Measurements from ENCODE around the gene ZC3H4.
A peak's percentile ranks its signal among the peaks of the same experiment; 100 is the strongest.
"Not testable (repeated sequence)": the region's sequence is repeated elsewhere in the genome, so short reads cannot be mapped to it uniquely, and the experiment has no call there.

ZC3H4 gene

DNA sequence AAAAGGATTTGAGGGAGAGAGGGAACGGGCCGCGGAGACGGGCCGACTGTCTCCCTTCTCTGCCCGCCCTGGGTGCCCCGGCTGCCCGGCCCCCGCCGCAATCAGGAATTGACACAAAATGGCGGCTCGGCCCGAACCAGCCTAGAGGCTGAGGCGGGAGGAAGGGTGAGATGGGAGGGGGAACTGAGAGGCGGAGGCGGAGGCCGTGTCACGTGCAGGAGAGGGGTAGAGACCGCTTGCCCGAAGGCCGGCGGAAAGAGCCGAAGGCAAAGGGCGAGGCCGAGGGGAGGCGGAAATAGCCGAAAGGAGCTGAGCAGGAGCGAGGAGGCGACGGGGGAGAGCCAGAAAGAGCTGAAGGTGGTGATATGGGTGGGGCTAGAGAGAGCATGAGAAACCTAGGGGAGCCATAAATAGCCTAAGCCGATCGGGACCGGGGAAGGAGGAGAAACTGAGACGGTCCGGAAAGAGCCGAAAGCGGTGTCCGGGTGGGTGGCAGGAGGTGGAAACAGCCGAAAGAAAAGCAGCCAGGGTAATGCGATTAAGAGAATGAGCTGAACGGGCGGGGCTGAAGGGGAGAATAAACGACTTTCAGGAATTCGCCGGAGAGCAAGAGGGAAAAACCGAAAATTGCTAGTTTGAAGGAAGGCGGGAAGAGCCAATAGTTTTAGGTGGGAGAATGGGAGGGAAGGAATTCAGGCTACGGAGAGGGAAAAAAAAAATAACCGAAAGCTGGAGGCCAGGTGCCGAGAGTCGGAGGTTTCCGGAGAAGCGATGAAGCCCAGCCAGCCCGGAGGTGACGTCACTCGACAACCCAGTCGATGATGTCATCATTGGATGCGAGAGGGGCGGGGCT lies at the start of gene ZC3H4:
Gene ZC3H4, minus strand, starts transcription at position 780 of the 853 bp plus-strand sequence. CDS start 1,192 bp downstream, outside the sequence.
- peak; percentile 98 for DNase-seq

DNA sequence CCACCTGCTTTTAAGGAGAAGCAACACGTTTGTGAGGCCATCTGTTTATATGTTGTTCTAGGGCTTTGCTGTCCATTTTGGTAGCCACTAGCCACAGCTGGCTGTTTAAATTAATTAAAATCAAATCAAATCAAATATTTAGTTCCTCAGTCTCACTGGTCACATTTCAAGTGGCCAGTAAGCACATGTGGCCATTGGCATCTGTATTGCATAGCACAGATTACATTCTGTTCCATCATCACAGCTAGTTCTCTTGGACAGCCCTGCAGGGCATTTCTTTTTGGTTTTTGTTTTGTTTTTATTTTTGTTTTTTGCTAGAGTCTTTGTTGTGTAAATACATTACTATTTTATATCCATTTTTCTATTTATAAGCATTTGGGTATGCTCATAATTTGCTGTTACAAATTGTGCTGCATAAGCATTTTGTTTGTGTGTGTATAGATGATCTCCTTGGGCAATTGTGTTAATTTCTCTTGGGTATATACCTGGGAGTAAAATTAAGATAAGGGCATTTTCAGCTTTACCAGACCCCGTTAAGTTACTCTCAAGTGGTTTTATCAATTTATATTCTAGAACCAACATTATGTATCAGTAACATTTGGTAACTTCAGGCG lies 48.4 kb upstream of the ZC3H4 start:
- no peak for DNase-seq

GRCh38 chr19:47158879-47159503 lies 45.4 kb upstream of the ZC3H4 start:
- no peak for DNase-seq

GRCh38 chr19:47158367-47158791 lies 44.8 kb upstream of the ZC3H4 start:
- no peak for DNase-seq

DNA sequence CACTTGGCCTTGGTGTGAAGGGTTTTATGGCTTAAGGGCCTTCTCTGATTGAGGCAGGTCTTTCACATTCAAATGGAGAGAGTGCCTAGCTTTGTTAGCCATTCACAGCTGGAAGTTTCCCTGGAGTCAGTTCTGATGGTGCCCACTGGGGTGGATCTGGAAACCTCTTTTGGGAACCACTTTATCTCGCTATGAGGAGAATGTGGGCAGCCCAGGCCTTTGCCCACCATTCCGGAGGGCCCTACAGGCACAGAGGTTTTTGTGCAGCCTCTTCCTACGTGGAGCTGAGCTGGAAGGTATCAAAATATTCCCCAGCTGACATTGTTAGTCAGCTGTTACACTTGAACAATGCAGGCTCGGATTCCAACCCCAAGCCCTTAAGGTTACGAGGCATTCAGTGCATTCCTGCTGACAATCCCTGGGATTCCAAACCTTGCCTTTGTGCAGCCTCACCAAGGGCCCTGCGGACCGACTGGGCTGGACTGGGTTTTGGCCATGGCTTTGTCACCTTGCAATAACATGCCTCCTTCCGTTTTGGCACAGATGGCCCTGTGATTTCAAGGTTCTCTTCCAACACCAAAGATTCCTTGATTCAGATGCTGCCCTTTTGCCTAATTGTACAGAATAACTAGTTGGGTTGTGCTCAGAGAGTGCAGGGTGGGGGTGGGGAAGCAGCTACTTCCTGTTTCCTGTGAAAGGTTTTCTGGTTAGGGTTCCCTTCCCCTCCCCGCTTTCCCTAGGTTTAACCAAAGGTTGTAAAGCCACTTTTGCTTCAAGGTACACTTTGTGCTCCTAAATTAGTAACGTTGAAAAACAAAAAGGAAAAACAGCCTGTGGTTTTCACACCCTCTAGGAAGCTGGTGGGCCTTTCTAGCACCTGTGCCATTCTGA lies 44.1 kb upstream of the ZC3H4 start:
- DNase-seq = no peak

GRCh38 chr19:47156861-47157430 lies 43.4 kb upstream of the ZC3H4 start:
- no peak for DNase-seq

GRCh38 chr19:47155148-47155547 lies 41.6 kb upstream of the ZC3H4 start:
- no peak for DNase-seq

GRCh38 chr19:47153266-47153665 lies 39.7 kb upstream of the ZC3H4 start:
- no peak for DNase-seq

DNA sequence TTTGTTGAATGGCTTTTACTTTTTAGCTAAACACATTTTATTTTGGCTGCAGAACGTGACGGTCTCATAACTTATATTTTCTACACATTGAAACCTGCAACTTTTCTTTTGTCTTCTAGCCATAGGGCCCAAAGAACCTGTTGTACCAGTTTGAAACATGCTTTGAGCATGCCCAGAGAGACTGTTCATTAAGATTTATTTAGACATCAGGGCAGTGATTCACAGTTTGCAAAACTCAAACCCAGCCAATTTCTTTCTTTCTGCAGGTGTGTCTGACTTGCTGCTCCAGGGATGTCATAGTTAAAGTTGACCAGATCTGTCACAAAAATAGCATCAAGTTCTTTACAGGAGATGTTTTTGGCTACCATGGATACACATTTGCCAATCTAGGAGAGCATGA lies 39.1 kb upstream of the ZC3H4 start:
- no peak for DNase-seq

- DNase-seq = no peak
Observed at GRCh38 chr19:47152205-47152604, 38.6 kb upstream of the ZC3H4 start.

GRCh38 chr19:47151627-47152026 lies 38.1 kb upstream of the ZC3H4 start:
- no peak for DNase-seq

GRCh38 chr19:47146920-47147319 lies 33.3 kb upstream of the ZC3H4 start:
- DNase-seq = no peak

GRCh38 chr19:47145639-47146486 lies 32.3 kb upstream of the ZC3H4 start:
- no peak for DNase-seq

DNA sequence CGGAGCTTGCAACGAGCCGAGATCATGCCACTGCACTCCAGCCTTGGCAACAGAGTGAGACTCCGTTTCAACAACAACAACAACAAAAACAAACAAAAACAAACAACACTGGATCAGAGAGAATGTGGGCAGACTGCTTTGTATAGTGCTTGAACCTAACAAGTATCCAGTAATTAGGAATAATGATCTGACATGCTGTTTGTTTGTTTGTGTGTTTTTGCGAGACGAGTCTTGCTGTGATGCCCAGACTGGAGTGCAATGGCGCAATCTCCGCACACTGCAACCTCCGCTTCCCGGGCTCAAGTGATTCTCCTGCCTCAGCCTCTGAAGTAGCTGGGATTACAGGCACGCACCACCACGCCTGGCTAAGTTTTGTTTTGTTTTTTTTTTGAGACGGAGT lies 31.1 kb upstream of the ZC3H4 start:
- DNase-seq = no peak

DNA sequence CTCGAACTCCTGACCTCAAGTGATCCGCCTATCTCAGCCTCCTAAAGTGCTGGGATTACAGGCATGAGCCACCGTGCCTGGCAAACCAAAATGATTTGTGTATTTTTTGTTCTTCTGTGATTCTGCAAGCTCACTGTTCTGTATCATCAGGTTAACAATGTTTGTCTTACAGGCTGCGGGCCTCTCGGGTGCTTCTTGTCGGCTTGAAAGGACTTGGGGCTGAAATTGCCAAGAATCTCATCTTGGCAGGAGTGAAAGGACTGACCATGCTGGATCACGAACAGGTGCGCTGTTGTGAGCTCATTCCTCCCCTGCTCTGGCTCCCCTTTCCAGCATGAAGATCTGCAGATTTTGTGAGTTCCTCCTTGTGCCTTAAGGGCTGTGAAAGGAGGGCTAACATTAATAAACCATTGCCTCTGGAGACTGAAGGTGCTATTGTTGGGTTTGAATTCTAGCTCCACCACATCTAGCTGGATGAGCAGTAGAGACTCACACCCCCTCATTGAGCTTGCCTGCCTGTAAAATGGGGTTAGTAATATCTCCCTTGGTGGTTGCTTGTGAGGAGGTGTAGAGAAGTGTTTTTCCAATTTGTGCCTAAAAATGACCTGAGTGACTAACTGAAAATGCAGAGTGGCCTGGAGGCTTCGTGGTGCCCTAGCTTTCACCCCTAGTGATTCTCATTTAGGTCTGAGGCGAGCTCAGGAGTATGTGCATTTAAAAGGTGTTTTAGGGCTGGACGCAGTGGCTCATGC lies 29.9 kb upstream of the ZC3H4 start:
- no peak for DNase-seq

DNA sequence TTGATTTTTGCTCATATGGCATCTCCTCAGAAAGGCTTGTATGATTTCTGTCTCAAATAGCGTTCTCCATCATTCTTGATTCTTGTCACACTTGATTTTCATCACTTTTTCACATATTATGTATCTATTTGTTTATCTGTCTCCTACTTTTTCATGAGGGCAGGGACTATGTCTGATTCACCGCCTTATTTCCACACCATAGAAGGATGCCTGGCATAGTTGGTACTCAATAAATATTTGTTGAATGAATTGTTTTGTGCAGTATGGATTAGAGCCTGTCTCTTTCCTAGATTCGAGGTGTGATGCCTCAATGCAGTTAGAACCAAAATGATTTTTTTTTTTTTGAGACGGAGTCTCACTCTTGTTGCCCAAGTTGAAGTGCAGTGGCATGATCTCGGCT lies 29.2 kb upstream of the ZC3H4 start:
- DNase-seq = no peak

- no peak for DNase-seq
Observed at GRCh38 chr19:47141695-47142094, 28.1 kb upstream of the ZC3H4 start.

- not testable (repeated sequence) for DNase-seq
Observed at GRCh38 chr19:47141252-47141651, 27.7 kb upstream of the ZC3H4 start.

DNA sequence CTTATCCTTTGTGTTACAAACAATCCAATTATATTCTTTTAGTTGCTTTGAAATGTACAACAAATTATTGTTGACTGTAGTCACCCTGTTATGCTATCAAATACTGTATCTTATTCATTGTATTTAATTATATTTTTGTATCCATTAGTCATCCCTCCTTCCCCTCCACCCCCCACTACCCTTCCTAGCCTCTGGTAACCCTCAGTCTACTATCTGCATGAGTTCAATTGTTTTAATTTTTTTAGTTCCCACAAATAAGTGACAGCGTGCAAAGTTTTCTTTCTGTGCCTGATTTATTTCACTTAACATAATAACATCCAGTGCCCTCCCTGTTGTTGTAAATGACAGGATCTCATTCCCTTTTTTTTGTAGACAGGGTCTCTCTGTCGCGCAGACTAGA lies 21.6 kb upstream of the ZC3H4 start:
- no peak for DNase-seq

GRCh38 chr19:47134545-47134944 lies 21.0 kb upstream of the ZC3H4 start:
- no peak for DNase-seq

DNA sequence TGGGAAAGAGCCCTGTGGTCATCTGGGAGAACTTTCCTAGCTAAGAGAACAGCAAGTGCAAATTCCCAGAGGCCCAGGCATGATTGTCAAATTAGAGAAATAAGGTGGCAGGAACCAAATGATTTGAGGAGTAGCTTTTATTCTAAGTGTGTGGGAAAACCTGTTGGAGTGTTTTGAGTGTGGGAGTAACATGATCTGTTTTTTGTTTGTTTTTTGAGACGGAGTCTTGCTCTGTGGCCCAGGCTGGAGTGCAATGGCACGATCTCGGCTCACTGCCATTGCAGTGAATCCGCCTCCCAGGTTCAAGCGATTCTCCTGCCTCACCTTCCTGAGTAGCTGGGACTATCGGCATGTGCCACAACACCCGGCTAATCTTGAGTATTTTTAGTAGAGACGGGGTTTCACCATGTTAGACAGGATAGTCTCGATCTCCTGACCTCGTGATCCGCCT lies 19.5 kb upstream of the ZC3H4 start:
- no peak for DNase-seq

Data from COR-L47 (cell line).